Measurements from ENCODE around the gene SCAP. TPM values are rescaled to one million over a fixed set of nuclear protein-coding genes. Genes with fewer than 3 reads are reported as not detected.

SCAP gene
- total RNA-seq, 1 donor from 2014 or later = 103 TPM

- TF ChIP-seq, protein P1, sequence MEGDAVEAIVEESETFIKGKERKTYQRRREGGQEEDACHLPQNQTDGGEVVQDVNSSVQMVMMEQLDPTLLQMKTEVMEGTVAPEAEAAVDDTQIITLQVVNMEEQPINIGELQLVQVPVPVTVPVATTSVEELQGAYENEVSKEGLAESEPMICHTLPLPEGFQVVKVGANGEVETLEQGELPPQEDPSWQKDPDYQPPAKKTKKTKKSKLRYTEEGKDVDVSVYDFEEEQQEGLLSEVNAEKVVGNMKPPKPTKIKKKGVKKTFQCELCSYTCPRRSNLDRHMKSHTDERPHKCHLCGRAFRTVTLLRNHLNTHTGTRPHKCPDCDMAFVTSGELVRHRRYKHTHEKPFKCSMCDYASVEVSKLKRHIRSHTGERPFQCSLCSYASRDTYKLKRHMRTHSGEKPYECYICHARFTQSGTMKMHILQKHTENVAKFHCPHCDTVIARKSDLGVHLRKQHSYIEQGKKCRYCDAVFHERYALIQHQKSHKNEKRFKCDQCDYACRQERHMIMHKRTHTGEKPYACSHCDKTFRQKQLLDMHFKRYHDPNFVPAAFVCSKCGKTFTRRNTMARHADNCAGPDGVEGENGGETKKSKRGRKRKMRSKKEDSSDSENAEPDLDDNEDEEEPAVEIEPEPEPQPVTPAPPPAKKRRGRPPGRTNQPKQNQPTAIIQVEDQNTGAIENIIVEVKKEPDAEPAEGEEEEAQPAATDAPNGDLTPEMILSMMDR (conservative IDR thresholded peaks at IDR 0.05) = no peak
- DNase-seq (ENCODE audit: low read depth, low spot score) = no peak
- H3K4me3 Mint-ChIP-seq = no peak overlapping the region
- H3K9me3 Mint-ChIP-seq = no peaks in the 10 kb centered on the region
- no peak overlapping the region for H3K27ac Mint-ChIP-seq (ENCODE audit: unreplicated experiment)
- H3K36me3 Mint-ChIP-seq (ENCODE audit: low read depth) = peaks cover 8% of the 10 kb centered on the region
- no peaks in the 10 kb centered on the region for H3K27me3 Mint-ChIP-seq (ENCODE audit: low read depth)
- H3K4me1 Mint-ChIP-seq = peaks cover 7% of the 10 kb centered on the region
Measured at GRCh38 chr3:47412453-47412756, 63.3 kb downstream of the SCAP start.

- TF ChIP-seq, protein P1 (conservative IDR thresholded peaks at IDR 0.05) = no peak
- Mint-ChIP-seq H3K4me3 (peak overlapping the region; percentile 41), H3K36me3 (ENCODE audit: low read depth) (peaks cover 8% of the 10 kb centered on the region), H3K9me3 (no peaks in the 10 kb centered on the region), H3K27ac (ENCODE audit: unreplicated experiment) (no peak overlapping the region), H3K27me3 (ENCODE audit: low read depth) (no peaks in the 10 kb centered on the region), H3K4me1 (peaks cover 7% of the 10 kb centered on the region)
- no peak for DNase-seq (ENCODE audit: low read depth, low spot score)
Measured at GRCh38 chr3:47411696-47412452, 63.9 kb downstream of the SCAP start.

DNA sequence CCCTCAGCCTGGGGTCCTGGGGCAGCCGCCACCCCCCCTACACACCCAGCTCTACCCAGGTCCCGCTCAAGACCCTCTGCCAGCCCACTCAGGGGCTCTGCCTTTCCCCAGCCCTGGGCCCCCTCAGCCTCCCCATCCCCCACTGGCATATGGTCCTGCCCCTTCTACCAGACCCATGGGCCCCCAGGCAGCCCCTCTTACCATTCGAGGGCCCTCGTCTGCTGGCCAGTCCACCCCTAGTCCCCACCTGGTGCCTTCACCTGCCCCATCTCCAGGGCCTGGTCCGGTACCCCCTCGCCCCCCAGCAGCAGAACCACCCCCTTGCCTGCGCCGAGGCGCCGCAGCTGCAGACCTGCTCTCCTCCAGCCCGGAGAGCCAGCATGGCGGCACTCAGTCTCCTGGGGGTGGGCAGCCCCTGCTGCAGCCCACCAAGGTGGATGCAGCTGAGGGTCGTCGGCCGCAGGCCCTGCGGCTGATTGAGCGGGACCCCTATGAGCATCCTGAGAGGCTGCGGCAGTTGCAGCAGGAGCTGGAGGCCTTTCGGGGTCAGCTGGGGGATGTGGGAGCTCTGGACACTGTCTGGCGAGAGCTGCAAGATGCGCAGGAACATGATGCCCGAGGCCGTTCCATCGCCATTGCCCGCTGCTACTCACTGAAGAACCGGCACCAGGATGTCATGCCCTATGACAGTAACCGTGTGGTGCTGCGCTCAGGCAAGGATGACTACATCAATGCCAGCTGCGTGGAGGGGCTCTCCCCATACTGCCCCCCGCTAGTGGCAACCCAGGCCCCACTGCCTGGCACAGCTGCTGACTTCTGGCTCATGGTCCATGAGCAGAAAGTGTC lies 64.7 kb downstream of the SCAP start:
- TF ChIP-seq, protein P1 (conservative IDR thresholded peaks at IDR 0.05) = no peak
- H3K4me1 Mint-ChIP-seq = peaks cover 7% of the 10 kb centered on the region

DNA sequence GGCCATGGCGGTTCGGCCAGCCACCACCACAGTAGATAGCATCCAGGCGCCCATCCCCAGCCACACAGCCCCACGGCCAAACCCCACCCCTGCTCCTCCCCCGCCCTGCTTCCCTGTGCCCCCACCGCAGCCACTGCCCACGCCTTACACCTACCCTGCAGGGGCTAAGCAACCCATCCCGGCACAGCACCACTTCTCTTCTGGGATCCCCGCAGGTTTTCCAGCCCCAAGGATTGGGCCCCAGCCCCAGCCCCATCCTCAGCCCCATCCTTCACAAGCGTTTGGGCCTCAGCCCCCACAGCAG lies 65.4 kb downstream of the SCAP start:
- TF ChIP-seq, protein P1 (conservative IDR thresholded peaks at IDR 0.05) = no peak
- Mint-ChIP-seq H3K27ac (ENCODE audit: unreplicated experiment) (no peak overlapping the region), H3K4me1 (peaks cover 7% of the 10 kb centered on the region), H3K36me3 (ENCODE audit: low read depth) (peaks cover 4% of the 10 kb centered on the region), H3K27me3 (ENCODE audit: low read depth) (no peaks in the 10 kb centered on the region), H3K9me3 (no peaks in the 10 kb centered on the region), H3K4me3 (no peak overlapping the region)
- no peak for DNase-seq (ENCODE audit: low read depth, low spot score)

More for the DNA sequence above, 64.7 kb downstream of the SCAP start:
- Mint-ChIP-seq H3K27ac (ENCODE audit: unreplicated experiment) (no peak overlapping the region), H3K4me3 (peak overlapping the region; percentile 41), H3K27me3 (ENCODE audit: low read depth) (no peaks in the 10 kb centered on the region), H3K36me3 (ENCODE audit: low read depth) (peaks cover 4% of the 10 kb centered on the region), H3K9me3 (no peaks in the 10 kb centered on the region)
- no peak for DNase-seq (ENCODE audit: low read depth, low spot score)

GRCh38 chr3:47409688-47410416 lies 65.9 kb downstream of the SCAP start:
- no peaks in the 10 kb centered on the region for H3K9me3 Mint-ChIP-seq
- TF ChIP-seq, protein P1 (conservative IDR thresholded peaks at IDR 0.05) = no peak

More at GRCh38 chr3:47409688-47410416, 65.9 kb downstream of the SCAP start:
- Mint-ChIP-seq H3K4me3 (no peak overlapping the region), H3K36me3 (ENCODE audit: low read depth) (peaks cover 4% of the 10 kb centered on the region), H3K27ac (ENCODE audit: unreplicated experiment) (no peak overlapping the region), H3K4me1 (peaks cover 7% of the 10 kb centered on the region), H3K27me3 (ENCODE audit: low read depth) (no peaks in the 10 kb centered on the region)
- DNase-seq (ENCODE audit: low read depth, low spot score) = no peak
